Testis (tissue), 2 donors: Measurements from ENCODE around the gene FYCO1.

Experiments used
- POLR2A ChIP-seq: fragments of 450-650 bp; IDR thresholded peaks from one replicate; pipeline ENCODE4 v1.6.1; 2017; ENCODE audit warnings: antibody characterized with exemption, mild to moderate bottlenecking, moderate library complexity
- TF ChIP-seq, protein P1 (sequence below), 3 experiments: fragments of 450-650 bp in 2 of 3; fragments of 200-600 bp in 1 of 3; sonication (generic) in 1 of 3; IDR thresholded peaks; one replicate each; pipeline ENCODE4 v1.5.1; 2016 to 2019; ENCODE audit warnings: antibody characterized with exemption in 3 of 3, mild to moderate bottlenecking in 2 of 3, moderate library complexity in 1 of 3

DNA sequence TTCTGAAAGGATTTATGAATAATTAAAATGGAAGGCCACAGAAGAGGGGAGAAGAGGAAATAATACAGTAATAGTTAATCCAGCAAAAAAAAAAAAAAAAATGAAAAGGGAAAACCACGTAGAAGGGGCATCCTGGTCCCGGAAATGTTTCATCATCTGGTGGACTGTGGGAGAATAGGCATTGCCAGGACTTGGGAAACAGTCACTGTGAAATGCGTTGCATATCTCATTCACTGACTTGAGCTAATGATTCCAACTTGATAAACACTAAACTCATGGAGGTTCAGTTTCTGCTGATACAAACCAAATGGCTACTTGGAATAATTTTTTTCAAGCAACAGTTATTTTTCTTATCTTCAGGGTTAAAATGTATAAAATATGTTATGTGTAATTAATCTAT is 28.5 kb upstream of the FYCO1 start:
- TF ChIP-seq, protein P1, sequence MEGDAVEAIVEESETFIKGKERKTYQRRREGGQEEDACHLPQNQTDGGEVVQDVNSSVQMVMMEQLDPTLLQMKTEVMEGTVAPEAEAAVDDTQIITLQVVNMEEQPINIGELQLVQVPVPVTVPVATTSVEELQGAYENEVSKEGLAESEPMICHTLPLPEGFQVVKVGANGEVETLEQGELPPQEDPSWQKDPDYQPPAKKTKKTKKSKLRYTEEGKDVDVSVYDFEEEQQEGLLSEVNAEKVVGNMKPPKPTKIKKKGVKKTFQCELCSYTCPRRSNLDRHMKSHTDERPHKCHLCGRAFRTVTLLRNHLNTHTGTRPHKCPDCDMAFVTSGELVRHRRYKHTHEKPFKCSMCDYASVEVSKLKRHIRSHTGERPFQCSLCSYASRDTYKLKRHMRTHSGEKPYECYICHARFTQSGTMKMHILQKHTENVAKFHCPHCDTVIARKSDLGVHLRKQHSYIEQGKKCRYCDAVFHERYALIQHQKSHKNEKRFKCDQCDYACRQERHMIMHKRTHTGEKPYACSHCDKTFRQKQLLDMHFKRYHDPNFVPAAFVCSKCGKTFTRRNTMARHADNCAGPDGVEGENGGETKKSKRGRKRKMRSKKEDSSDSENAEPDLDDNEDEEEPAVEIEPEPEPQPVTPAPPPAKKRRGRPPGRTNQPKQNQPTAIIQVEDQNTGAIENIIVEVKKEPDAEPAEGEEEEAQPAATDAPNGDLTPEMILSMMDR (IDR thresholded peaks at IDR 0.05) = no peak
- no peak for TF ChIP-seq POLR2A
